CD14-positive monocyte (primary cell): ENCODE data around the gene INPP5A. TPM values are rescaled to one million over a fixed set of nuclear protein-coding genes. Genes with fewer than 3 reads are reported as not detected.
A peak's percentile ranks its signal among the peaks of the same experiment; 100 is the strongest.

Experiments
- DNase-seq, 3 donors: peaks; one replicate each; pipeline ENCODE4 v3.0.0-alpha.2; 2011 to 2022
- H2AFZ ChIP-seq: 2 replicates; pipeline ENCODE4 v1.6.0; 2012; ENCODE audit warnings: mild to moderate bottlenecking, low read depth, low read length, inconsistent platforms; ENCODE audit not compliant: insufficient read depth, poor library complexity, severe bottlenecking
- H3K27ac ChIP-seq, 2 donors: 1 replicate in 1 of 2; 2 replicates in 1 of 2; pipeline ENCODE4 v1.5.1; 2012 to 2013; ENCODE audit warnings: low read length in 2 of 2, control low read depth in 1 of 2, inconsistent platforms in 1 of 2, low read depth in 1 of 2, mild to moderate bottlenecking in 1 of 2
- H3K27me3 ChIP-seq, 2 donors: one replicate each; pipeline versions ENCODE4 v1.6.0 to v1.6.1; 2011 to 2013; ENCODE audit warnings: low read length in 2 of 2; ENCODE audit not compliant: control insufficient read depth in 2 of 2, insufficient read depth in 2 of 2
- H3K36me3 ChIP-seq, 2 donors: replicated peaks in 1 of 2; 1 replicate in 1 of 2; 2 replicates in 1 of 2; pipeline versions ENCODE4 v1.5.1 to v1.6.1; 2012 to 2013; ENCODE audit warnings: low read length in 2 of 2, control low read depth in 1 of 2, inconsistent platforms in 1 of 2, mild to moderate bottlenecking in 1 of 2; ENCODE audit not compliant: insufficient read depth in 2 of 2, control insufficient read depth in 1 of 2
- H3K4me1 ChIP-seq, 2 donors: 1 replicate in 1 of 2; 2 replicates in 1 of 2; pipeline versions ENCODE4 v1.5.1 to v1.6.1; 2012 to 2013; ENCODE audit warnings: low read length in 2 of 2, control low read depth in 1 of 2, inconsistent platforms in 1 of 2, mild to moderate bottlenecking in 1 of 2, moderate library complexity in 1 of 2; ENCODE audit not compliant: insufficient read depth in 2 of 2, control insufficient read depth in 1 of 2
- H3K4me2 ChIP-seq: replicated peaks from 2 replicates; pipeline ENCODE3; 2012; ENCODE audit warnings: low read length, moderate library complexity, mild to moderate bottlenecking; ENCODE audit not compliant: poor library complexity, severe bottlenecking; ENCODE audit errors: extremely low read depth
- H3K4me3 ChIP-seq, 3 experiments: fragments of 200-600 bp in 1 of 3; sonication (generic) in 1 of 3; replicated peaks in 1 of 3; 1 replicate in 2 of 3; 2 replicates in 1 of 3; pipeline ENCODE4 v1.5.1; 2011 to 2013; ENCODE audit warnings: low read length in 3 of 3, mild to moderate bottlenecking in 3 of 3, control low read depth in 2 of 3, low read depth in 2 of 3, inconsistent platforms in 1 of 3, moderate library complexity in 1 of 3
- H3K79me2 ChIP-seq: 2 replicates; pipeline ENCODE4 v1.6.0; 2012; ENCODE audit warnings: mild to moderate bottlenecking, control low read depth, inconsistent platforms, low read length, moderate library complexity; ENCODE audit not compliant: insufficient read depth
- H3K9ac ChIP-seq: 2 replicates; pipeline ENCODE4 v1.6.0; 2017; ENCODE audit warnings: low read length, mild to moderate bottlenecking; ENCODE audit not compliant: insufficient read depth, poor library complexity, severe bottlenecking
- H3K9me3 ChIP-seq, 2 donors: replicated peaks in 1 of 2; 1 replicate in 1 of 2; 2 replicates in 1 of 2; pipeline versions ENCODE4 v1.5.1 to v1.6.1; 2012 to 2013; ENCODE audit warnings: low read length in 2 of 2, control low read depth in 1 of 2; ENCODE audit not compliant: control insufficient read depth in 1 of 2, insufficient read depth in 1 of 2
- H4K20me1 ChIP-seq: 2 replicates; pipeline ENCODE4 v1.6.0; 2012; ENCODE audit warnings: mild to moderate bottlenecking, low read length, control low read depth, moderate library complexity; ENCODE audit not compliant: insufficient read depth
- H3K27ac Mint-ChIP-seq, 7 donors: one replicate each; pipeline ENCODE4 v1.8.0; 2020; ENCODE audit warnings: mild to moderate bottlenecking in 7 of 7, mixed read lengths in 7 of 7, moderate library complexity in 6 of 7, inconsistent platforms in 2 of 7
- H3K27me3 Mint-ChIP-seq, 3 donors: one replicate each; pipeline ENCODE4 v1.8.0; 2021 to 2022; ENCODE audit warnings: low read depth in 3 of 3, mild to moderate bottlenecking in 3 of 3, mixed read lengths in 3 of 3, moderate library complexity in 3 of 3, inconsistent platforms in 1 of 3
- H3K36me3 Mint-ChIP-seq, 2 donors: one replicate each; pipeline ENCODE4 v1.8.0; 2020; ENCODE audit warnings: mixed read lengths in 2 of 2, inconsistent platforms in 1 of 2, mild to moderate bottlenecking in 1 of 2
- H3K4me1 Mint-ChIP-seq: one replicate; pipeline ENCODE4 v1.8.0; 2020; ENCODE audit warnings: mild to moderate bottlenecking, mixed read lengths
- H3K4me3 Mint-ChIP-seq, 2 donors: one replicate each; pipeline ENCODE4 v1.8.0; 2020; ENCODE audit warnings: mild to moderate bottlenecking in 2 of 2, mixed read lengths in 2 of 2, moderate library complexity in 1 of 2
- H3K9me3 Mint-ChIP-seq, 7 donors: one replicate each; pipeline ENCODE4 v1.8.0; 2020 to 2022; ENCODE audit warnings: mixed read lengths in 7 of 7, mild to moderate bottlenecking in 6 of 7, moderate library complexity in 6 of 7, inconsistent platforms in 2 of 7
- WGBS: methylation state at CpG from one replicate; pipeline ENCODE4 v1.1.5; 2013; ENCODE audit warnings: missing lambda C conversion rate; ENCODE audit not compliant: insufficient coverage; 5-methylcytosine and 5-hydroxymethylcytosine counted together
- intact Hi-C, 2 donors: fragments of 100-400 bp; cut with micrococcal nuclease; formaldehyde crosslinking; loops; one replicate each; pipeline versions ENCODE4 v1.15.0 to v1.15.1; 2023
- polyA plus RNA-seq, 3 donors: library from polyadenylated mRNA; depleted of rRNA in 1 of 3; unstranded in 2 of 3; stranded (reverse) in 1 of 3; fragments of 300-500 nt in 2 of 3; fragments of >200 nt in 1 of 3; fragmentation: Illumina TruSeq in 2 of 3; gene quantifications; 1 replicate in 2 of 3; 2 replicates in 1 of 3; pipeline ENCODE4 v1.2.3, GENCODE V29; 2012 to 2021
- TF ChIP-seq, protein P1 (sequence below): fragments of 200-600 bp; IDR thresholded peaks from one replicate; pipeline ENCODE4 v1.8.0; 2022; ENCODE audit warnings: antibody characterized with exemption, mild to moderate bottlenecking

INPP5A gene
- polyA plus RNA-seq, 3 donors = 0.87 to 17.2 (median 2.9) TPM

- intact Hi-C loops = no loop called here
- Histone ChIP-seq H3K4me2 (no peak overlapping the region), H3K36me3 (no peaks in the 10 kb centered on the region), H3K79me2 (no peaks in the 10 kb centered on the region), H3K9ac (no peak overlapping the region), H3K27me3 (peaks cover 2 to 37% of the 10 kb centered on the region in 2 donors), H3K9me3 (no peaks in the 10 kb centered on the region), H3K4me3 (no peak overlapping the region), H4K20me1 (no peaks in the 10 kb centered on the region), H3K4me1 (no peaks in the 10 kb centered on the region), H3K27ac (no peak overlapping the region), H2AFZ (no peak overlapping the region)
- TF ChIP-seq, protein P1, sequence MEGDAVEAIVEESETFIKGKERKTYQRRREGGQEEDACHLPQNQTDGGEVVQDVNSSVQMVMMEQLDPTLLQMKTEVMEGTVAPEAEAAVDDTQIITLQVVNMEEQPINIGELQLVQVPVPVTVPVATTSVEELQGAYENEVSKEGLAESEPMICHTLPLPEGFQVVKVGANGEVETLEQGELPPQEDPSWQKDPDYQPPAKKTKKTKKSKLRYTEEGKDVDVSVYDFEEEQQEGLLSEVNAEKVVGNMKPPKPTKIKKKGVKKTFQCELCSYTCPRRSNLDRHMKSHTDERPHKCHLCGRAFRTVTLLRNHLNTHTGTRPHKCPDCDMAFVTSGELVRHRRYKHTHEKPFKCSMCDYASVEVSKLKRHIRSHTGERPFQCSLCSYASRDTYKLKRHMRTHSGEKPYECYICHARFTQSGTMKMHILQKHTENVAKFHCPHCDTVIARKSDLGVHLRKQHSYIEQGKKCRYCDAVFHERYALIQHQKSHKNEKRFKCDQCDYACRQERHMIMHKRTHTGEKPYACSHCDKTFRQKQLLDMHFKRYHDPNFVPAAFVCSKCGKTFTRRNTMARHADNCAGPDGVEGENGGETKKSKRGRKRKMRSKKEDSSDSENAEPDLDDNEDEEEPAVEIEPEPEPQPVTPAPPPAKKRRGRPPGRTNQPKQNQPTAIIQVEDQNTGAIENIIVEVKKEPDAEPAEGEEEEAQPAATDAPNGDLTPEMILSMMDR = no peak
- H3K4me1 Mint-ChIP-seq = no peaks in the 10 kb centered on the region
- peaks cover 0 to 10% (median 0%) of the 10 kb centered on the region in 7 donors for H3K9me3 Mint-ChIP-seq
- H3K4me3 Mint-ChIP-seq = peak overlapping the region in 1 of 2 donors; percentile 62
- H3K36me3 Mint-ChIP-seq = no peaks in the 10 kb centered on the region
- H3K27me3 Mint-ChIP-seq = peaks cover 27 to 63% (median 43%) of the 10 kb centered on the region in 3 donors
- no peak for DNase-seq
- H3K27ac Mint-ChIP-seq = no peak overlapping the region
- WGBS = 71% methylated on average over 12 of the region's 15 CpGs
Observed at GRCh38 chr10:132789659-132790148, 252.1 kb downstream of the INPP5A start.

GRCh38 chr10:132790470-132790869 lies 252.9 kb downstream of the INPP5A start:
- H3K27me3 ChIP-seq = peaks cover 0 to 32% of the 10 kb centered on the region in 2 donors
- no peak overlapping the region for H3K27ac ChIP-seq

More at GRCh38 chr10:132790470-132790869, 252.9 kb downstream of the INPP5A start:
- TF ChIP-seq, protein P1 = no peak
- intact Hi-C loops = no loop called here
- Mint-ChIP-seq H3K36me3 (no peaks in the 10 kb centered on the region), H3K9me3 (peaks cover 0 to 9% (median 0%) of the 10 kb centered on the region in 7 donors), H3K4me1 (no peaks in the 10 kb centered on the region), H3K4me3 (peak overlapping the region in 1 of 2 donors; percentile 26), H3K27me3 (peaks cover 23 to 57% (median 38%) of the 10 kb centered on the region in 3 donors), H3K27ac (no peak overlapping the region)
- H3K36me3 ChIP-seq = no peaks in the 10 kb centered on the region
- no peak overlapping the region for H2AFZ ChIP-seq
- no peak for DNase-seq
- H3K4me1 ChIP-seq = no peaks in the 10 kb centered on the region
- WGBS = 71% methylated on average over 1 of the region's 7 CpGs
- H3K9me3 ChIP-seq = no peaks in the 10 kb centered on the region
- H3K9ac ChIP-seq = no peak overlapping the region
- H3K4me3 ChIP-seq = no peak overlapping the region
- no peaks in the 10 kb centered on the region for H4K20me1 ChIP-seq
- no peak overlapping the region for H3K4me2 ChIP-seq
- no peaks in the 10 kb centered on the region for H3K79me2 ChIP-seq
